Uterus (tissue), 2 donors: ENCODE measurements around the gene GPR135.

ENCODE experiments used
- CTCF ChIP-seq, 4 experiments: fragments of 200-600 bp in 2 of 4; fragments of 450-650 bp in 2 of 4; sonication (generic) in 2 of 4; IDR thresholded peaks; one replicate each; pipeline ENCODE4 v1.5.1; 2016 to 2019; ENCODE audit warnings: antibody characterized with exemption in 4 of 4, mild to moderate bottlenecking in 2 of 4, moderate library complexity in 1 of 4
- POLR2A ChIP-seq, 2 donors: fragments of 450-650 bp; IDR thresholded peaks; one replicate each; pipeline ENCODE4 v1.6.1; 2016; ENCODE audit warnings: antibody characterized with exemption in 2 of 2, mild to moderate bottlenecking in 1 of 2, moderate library complexity in 1 of 2

DNA sequence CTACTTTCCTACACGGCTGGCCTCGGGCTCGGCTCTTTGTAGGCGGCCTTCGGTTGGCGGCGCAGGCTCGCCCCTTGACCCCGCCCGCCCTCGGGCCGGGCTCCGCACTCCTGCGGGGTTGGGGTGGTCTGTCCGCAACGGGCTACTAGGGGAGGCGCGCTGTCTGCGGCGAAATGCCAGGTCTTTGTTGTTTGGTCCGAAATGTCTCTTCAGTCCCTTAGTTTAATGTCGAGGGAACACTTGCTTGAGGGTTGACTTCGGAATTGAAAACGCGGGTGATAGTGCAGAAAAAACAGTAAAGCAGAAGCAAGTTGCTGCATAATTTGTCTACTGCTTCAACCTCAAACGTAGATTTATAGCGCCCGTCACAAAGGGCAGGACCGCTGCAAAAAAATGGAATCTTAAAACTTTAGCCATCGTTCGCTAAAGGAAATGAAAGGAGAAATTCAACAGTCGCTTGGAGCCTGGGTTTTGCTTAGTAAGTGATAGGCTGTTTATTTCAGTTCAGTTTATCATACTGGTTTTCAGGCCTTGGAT is 19.5 kb upstream of the GPR135 start:
- TF ChIP-seq CTCF (IDR thresholded peaks at IDR 0.05) (no peak), POLR2A (IDR thresholded peaks at IDR 0.05) (no peak)
